ENCODE results near the gene CD300LF.

CD300LF gene

DNA sequence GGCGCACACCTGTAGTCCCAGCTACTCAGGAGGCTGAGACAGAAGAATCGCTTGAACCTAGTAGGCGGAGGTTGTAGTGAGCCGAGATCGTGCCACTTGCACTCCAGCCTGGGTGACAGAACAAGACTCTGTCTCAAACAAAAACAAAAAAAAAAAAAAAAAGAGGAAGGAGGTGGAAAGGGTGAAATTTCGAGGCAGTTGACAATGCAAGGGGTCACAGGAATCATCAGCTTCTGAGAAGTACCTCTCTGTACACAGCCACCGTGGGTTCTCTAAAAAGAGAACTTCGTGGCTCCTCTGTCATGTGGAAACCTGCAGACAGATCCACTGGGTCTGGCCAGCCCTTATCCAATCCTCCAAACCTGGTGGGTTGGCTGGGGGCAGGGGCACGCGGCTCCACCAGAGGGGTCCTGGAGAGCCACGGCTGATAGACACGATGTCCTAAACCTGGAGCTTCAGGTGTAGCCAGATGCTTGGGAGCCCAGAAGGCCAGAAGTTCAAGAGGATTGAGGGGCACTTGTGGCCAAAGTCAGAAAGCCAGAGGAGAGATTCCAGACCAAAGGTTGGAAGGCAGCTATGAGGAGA, 540 bp upstream of the CD300LF start:
- no peak overlapping the region for H3K27ac ChIP-seq
- TF ChIP-seq, protein P1, sequence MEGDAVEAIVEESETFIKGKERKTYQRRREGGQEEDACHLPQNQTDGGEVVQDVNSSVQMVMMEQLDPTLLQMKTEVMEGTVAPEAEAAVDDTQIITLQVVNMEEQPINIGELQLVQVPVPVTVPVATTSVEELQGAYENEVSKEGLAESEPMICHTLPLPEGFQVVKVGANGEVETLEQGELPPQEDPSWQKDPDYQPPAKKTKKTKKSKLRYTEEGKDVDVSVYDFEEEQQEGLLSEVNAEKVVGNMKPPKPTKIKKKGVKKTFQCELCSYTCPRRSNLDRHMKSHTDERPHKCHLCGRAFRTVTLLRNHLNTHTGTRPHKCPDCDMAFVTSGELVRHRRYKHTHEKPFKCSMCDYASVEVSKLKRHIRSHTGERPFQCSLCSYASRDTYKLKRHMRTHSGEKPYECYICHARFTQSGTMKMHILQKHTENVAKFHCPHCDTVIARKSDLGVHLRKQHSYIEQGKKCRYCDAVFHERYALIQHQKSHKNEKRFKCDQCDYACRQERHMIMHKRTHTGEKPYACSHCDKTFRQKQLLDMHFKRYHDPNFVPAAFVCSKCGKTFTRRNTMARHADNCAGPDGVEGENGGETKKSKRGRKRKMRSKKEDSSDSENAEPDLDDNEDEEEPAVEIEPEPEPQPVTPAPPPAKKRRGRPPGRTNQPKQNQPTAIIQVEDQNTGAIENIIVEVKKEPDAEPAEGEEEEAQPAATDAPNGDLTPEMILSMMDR (conservative IDR thresholded peaks at IDR 0.05), result no peak

DNA sequence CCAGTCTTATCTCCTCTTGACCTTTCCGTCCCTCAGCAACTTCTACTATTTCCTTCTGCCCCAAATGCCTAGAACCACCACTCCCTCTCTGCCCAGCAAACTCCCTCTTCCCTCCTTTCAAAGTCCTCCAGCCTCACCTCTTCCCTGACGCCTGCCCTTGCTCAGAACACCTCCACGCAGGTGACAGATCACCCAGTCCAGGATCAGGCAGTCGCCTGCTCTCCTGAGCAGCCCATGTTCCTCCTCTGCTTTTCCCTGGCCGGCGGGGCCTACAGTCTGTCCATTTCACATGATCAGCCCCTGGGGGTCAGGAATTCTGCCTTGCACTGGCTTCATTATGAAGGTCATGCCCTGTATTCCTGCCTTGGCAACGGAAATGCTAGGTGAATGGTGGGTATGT, 422 bp downstream of the CD300LF start:
- TF ChIP-seq, protein P1 (conservative IDR thresholded peaks at IDR 0.05), result no peak
- no peak overlapping the region for H3K27ac ChIP-seq

DNA sequence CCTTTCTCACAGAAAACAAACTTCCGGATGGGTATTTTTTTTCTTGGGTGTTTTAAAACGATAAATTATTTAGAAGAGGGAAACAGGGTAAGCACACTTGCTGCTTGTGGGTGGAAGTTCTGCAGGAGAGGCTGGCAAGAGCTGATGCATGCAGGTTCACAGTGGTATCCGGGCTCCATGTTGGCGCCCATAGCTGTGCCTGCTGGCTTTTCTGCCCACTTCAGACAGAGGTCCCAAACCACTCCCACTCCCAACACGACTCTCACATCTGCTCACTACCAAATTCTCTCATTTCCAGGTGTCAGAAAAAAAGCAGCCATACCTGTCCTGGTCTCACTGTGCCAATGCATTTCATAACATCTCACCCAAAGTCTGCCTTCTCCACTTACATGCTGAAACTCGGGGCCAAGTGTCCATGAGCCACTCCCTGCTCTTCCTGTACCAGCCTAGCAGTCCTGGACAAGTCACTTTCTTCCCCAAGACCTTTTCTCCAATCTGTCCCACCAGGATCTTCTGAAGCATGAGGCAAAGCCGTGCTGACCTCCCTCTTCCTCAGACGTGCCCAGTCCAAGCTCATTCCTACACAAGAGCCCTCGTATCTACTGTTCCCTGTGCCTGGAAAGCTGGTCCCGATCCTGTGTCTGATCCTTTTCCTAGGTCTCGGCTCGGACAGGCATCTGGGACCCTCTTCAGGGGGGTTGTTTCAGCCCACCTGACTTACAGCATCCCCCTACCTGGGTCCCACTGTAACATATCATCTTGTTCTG, 1.5 kb downstream of the CD300LF start:
- TF ChIP-seq, protein P1 (conservative IDR thresholded peaks at IDR 0.05), result no peak
- H3K27ac ChIP-seq, result no peak overlapping the region

DNA sequence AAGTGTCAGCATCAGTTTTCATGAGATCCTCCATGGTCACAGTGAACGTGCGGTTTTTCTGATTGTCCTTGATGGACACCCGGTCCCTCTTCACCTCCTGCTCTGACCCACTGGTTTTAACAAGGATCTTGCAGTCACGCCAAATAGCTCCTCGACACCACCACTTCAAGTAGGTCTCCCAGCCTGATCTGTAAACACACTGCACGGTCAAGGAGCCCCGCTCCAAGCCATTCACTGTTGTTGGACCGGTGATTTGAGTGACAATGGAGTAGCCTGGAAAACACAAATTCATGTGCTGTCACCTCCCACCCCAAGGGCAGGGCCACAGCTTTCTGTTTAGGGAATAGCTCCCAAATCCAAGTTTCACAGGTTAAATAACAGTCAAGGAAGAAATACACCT, 8.2 kb downstream of the CD300LF start:
- TF ChIP-seq, protein P1 (conservative IDR thresholded peaks at IDR 0.05), result no peak
- H3K27ac ChIP-seq, result no peak overlapping the region

DNA sequence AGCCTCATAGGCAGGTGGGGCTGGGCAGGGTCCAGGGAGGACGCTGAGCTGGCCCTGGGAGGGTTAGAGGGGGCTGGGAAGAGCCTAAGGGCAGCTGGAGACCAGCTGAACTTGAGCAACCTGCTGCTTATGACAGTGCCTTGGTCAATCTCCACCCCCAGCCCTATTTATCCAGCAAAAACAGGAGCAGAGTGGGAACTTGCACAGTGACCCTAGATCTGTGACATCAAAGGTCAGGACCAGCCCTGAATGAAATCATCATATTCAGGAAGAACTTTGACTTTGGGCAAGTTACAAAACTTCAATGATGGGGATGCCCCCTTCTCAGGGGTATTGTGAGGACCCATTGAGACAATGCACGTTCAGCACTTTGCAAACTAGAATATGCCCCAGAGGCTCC, 9.4 kb downstream of the CD300LF start:
- TF ChIP-seq, protein P1 (conservative IDR thresholded peaks at IDR 0.05), result no peak
- H3K27ac ChIP-seq, result no peak overlapping the region

DNA sequence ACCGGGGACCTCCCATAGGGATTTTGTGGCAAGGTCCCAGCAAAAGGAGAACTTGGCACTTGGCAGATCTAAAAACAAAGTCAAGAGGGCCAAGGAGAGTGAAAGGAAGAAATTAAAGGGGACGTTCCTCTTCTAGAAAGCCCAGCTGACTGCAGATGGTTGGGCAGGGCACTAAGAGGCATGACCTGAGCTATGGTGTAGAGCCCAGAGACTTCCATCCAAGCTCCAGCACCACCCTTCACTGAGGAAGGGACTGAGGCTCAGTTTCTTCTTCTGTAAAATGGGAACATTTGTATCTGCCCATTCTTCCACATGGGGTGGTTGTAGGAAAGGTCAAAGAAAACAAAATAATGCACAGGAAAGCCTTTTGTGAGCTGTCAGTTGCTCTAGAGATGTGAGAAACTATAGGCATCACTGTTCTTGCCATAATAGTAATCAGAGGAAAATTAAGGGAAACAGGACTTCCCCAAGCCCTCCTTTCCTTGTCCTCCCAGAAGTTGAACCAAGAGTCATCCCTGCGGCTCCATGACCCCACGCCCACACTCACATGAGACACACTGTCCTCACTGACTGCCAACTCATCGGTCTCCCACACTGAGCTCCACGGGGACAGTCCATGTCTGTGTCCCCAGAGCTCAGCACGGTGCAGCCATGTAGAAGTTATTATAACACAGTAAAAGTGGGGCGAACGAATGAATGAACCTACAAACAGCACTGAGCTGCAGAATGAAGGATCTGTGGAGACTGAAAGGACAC, 10.4 kb downstream of the CD300LF start:
- no peak overlapping the region for H3K27ac ChIP-seq
- TF ChIP-seq, protein P1 (conservative IDR thresholded peaks at IDR 0.05), result no peak

DNA sequence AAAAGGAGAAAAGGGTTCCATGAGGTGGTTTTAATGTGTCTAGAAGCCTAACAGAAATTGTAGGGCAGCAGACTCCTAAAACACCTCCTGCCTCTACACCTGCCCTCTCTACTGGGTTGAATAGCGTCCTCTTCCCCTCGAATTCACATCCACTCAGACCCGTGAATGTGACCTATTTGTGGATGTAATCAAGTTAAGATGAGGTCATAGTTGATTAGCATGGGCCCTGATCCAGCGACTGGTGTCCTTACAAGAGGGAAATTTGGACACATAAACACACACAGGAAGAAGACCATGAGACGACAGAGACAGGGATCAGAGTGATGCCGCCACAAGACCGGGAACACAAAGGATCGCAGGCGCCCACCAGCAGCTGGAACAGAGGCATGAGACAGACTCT, 13.5 kb downstream of the CD300LF start:
- no peak overlapping the region for H3K27ac ChIP-seq
- TF ChIP-seq, protein P1 (conservative IDR thresholded peaks at IDR 0.05), result no peak

Measured in VCaP (cell line).